ENCODE results near the gene SMYD3. TPM values are rescaled to one million over a fixed set of nuclear protein-coding genes. Genes with fewer than 3 reads are reported as not detected.

The SMYD3 gene
- total and polyA plus RNA-seq, 2 donors (not counting 3 experiments of a cell fraction or from before 2014, with no cell fraction given) = 16.0 to 32.1 TPM

- H3K27me3 ChIP-seq (ENCODE audit: control insufficient read depth in 2 of 2, insufficient read depth in 2 of 2, low read length in 2 of 2) = no peaks in the 10 kb centered on the region
- intact Hi-C loops (cut with micrococcal nuclease) = no loop called here
- FAIRE-seq (no peak), DNase-seq (ENCODE audit: low read depth, low spot score) (no peak)
- H4K20me1 ChIP-seq (replicated peaks; ENCODE audit: control insufficient read depth, extremely low read depth, insufficient read depth, low read length) = no peaks in the 10 kb centered on the region
- no peaks in the 10 kb centered on the region for H3K9me1 ChIP-seq (replicated peaks; ENCODE audit: control insufficient read depth, extremely low read depth, insufficient read depth, low read length)
- CTCF ChIA-PET = no interaction called here
- H3K9ac ChIP-seq (replicated peaks; ENCODE audit: extremely low read depth, insufficient read depth, low read length) = no peak overlapping the region
- H3K4me3 ChIP-seq (replicated peaks in 1 of 3; ENCODE audit: insufficient read depth in 1 of 3, low read depth in 1 of 3, low read length in 3 of 3) = no peak overlapping the region
- H3K79me2 ChIP-seq (ENCODE audit: control insufficient read depth, insufficient read depth, low read length) = no peaks in the 10 kb centered on the region
- H3K9me3 ChIP-seq (replicated peaks; ENCODE audit: control insufficient read depth, insufficient read depth, low read length) = no peaks in the 10 kb centered on the region
- BruUV-seq (replicated peaks) = no TSS peak
- H3K4me2 ChIP-seq (ENCODE audit: insufficient read depth, low read length) = no peak overlapping the region
- TF ChIP-seq FOS (IDR thresholded peaks at IDR 0.05; ENCODE audit: borderline replicate concordance, insufficient read depth, low read length) (no peak), POLR2A (IDR thresholded peaks at IDR 0.05; ENCODE audit: low read depth, low read length) (no peak), CTCF (IDR thresholded peaks at IDR 0.05; ENCODE audit: extremely low read depth in 1 of 2, insufficient read depth in 1 of 2, low read depth in 1 of 2, low read length in 2 of 2) (no peak), POLR2AphosphoS5 (IDR thresholded peaks at IDR 0.05; ENCODE audit: insufficient read depth, low read depth, low read length) (no peak), EZH2 (IDR thresholded peaks at IDR 0.05; ENCODE audit: borderline replicate concordance, low read depth, low read length, severe bottlenecking) (no peak), MYC (IDR thresholded peaks at IDR 0.05; ENCODE audit: low read depth, low read length) (no peak), GATA2 (IDR thresholded peaks at IDR 0.05; ENCODE audit: insufficient read depth, insufficient read length, low read depth, low read length) (no peak), JUN (IDR thresholded peaks at IDR 0.05; ENCODE audit: borderline replicate concordance, insufficient read depth, insufficient read length, low read depth) (no peak), MAX (IDR thresholded peaks at IDR 0.05; ENCODE audit: insufficient read depth, insufficient read length) (no peak)
- H3K4me1 ChIP-seq (ENCODE audit: control insufficient read depth, extremely low read depth, insufficient read depth, low read length) = no peaks in the 10 kb centered on the region
- H2AFZ ChIP-seq (ENCODE audit: low read depth, low read length) = no peak overlapping the region
- no peaks in the 10 kb centered on the region for H3K36me3 ChIP-seq (ENCODE audit: control insufficient read depth in 2 of 2, extremely low read depth in 1 of 2, insufficient read depth in 2 of 2, low read length in 2 of 2)
- no peak overlapping the region for H3K27ac ChIP-seq (ENCODE audit: insufficient read depth, low read depth, low read length)
- dilution Hi-C loops (cut with MboI; ENCODE audit: extremely low pct_ligation_motif_present, low sequenced_read_pairs) = no loop called here
- POLR2A ChIA-PET = no interaction called here
These were observed 448.6 kb downstream of the SMYD3 start for GRCh38 chr1:246058466-246058865.
